ENCODE measurements around the gene MUC5AC.

DNA sequence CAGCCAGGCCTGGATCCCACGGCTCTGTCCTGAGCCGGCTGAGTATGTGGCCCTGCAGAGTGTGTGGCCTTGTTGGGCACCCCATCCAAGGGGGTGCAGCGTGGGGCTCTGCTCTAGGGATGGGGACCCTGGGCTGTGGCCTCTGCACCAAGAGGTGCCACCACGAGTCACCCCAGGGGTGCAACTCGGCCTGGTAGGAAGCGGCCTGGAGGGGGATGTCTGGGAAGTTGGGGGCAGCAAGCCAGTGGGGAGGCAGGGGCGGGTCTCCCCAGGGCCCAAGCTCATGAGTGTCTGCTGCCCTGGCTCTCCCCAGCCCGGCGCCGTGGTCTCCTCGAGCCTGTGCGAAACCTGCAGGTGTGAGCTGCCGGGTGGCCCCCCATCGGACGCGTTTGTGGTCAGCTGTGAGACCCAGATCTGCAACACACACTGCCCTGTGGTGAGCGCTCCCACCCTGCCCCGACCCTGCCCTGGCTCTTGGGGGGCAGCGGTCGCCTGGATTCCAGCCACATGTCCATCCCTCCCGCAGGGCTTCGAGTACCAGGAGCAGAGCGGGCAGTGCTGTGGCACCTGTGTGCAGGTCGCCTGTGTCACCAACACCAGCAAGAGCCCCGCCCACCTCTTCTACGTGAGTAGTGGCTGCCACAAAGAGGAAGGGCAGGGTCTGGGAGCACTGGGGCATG lies 40.9 kb downstream of the MUC5AC start:
- TF ChIP-seq CTCF (IDR thresholded peaks at IDR 0.05) (no peak), CREB1 (CRISPR knock-in tag; IDR thresholded peaks at IDR 0.05) (no peak), SP1 (CRISPR knock-in tag; conservative IDR thresholded peaks at IDR 0.05) (no peak), ATF2 (CRISPR knock-in tag; IDR thresholded peaks at IDR 0.05; ENCODE audit: borderline replicate concordance, low read depth) (no peak), ATF3 (CRISPR knock-in tag; conservative IDR thresholded peaks at IDR 0.05) (no peak), NFE2L1 (CRISPR knock-in tag; IDR thresholded peaks at IDR 0.05) (no peak)
